Measurements from ENCODE around the gene MAZ. TPM values are rescaled to one million over a fixed set of nuclear protein-coding genes. Genes with fewer than 3 reads are reported as not detected.
A peak's percentile ranks its signal among the peaks of the same experiment; 100 is the strongest.

Gene MAZ
- polyA plus RNA-seq, 1 experiment: 58.4 TPM

DNA sequence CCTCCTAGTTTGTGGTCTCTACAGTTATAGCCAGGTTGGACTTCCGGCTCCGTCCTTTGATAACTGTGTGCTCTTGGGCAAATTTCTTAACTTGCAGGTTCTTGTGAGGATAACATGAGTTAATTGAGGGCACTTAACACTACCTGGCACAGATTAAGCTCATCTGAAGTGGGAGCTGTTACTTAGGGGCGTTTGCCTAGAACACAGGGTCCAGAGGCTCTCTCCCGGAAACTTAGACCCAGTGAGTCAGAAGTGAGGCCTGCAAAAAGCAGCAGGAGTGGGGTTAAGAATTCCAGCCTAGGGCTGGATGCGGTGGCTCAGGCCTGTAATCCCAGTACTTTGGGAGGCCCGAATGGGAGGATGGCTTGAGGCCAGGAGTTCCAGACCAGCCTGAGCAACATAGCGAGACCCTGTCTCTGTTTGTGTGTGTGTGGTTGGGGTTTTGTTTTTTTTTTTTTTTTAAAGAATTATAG is 15.3 kb downstream of the MAZ start:
- H3K27me3 ChIP-seq (ENCODE audit: control insufficient read depth, insufficient read depth, low read length): no peaks in the 10 kb centered on the region
- peak overlapping the region; percentile 92 for H3K27ac ChIP-seq (ENCODE audit: low read depth, low read length)
- TF ChIP-seq, protein P1, sequence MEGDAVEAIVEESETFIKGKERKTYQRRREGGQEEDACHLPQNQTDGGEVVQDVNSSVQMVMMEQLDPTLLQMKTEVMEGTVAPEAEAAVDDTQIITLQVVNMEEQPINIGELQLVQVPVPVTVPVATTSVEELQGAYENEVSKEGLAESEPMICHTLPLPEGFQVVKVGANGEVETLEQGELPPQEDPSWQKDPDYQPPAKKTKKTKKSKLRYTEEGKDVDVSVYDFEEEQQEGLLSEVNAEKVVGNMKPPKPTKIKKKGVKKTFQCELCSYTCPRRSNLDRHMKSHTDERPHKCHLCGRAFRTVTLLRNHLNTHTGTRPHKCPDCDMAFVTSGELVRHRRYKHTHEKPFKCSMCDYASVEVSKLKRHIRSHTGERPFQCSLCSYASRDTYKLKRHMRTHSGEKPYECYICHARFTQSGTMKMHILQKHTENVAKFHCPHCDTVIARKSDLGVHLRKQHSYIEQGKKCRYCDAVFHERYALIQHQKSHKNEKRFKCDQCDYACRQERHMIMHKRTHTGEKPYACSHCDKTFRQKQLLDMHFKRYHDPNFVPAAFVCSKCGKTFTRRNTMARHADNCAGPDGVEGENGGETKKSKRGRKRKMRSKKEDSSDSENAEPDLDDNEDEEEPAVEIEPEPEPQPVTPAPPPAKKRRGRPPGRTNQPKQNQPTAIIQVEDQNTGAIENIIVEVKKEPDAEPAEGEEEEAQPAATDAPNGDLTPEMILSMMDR (IDR thresholded peaks at IDR 0.05; ENCODE audit: low read depth, low read length): no peak
- no peak for DNase-seq (ENCODE audit: low read depth, low spot score)
- POLR2A ChIA-PET: interaction anchor here (0.8 to 0.9 kb wide), 2 partner anchors 14 to 17 kb away, joined by 5 to 6 read pairs; no protein-coding TSS in a partner anchor
- no peaks in the 10 kb centered on the region; the same call in 1 of the 2 replicates for H3K9me3 ChIP-seq (ENCODE audit: control insufficient read depth, insufficient read depth, low read length)
- H3K4me3 ChIP-seq (ENCODE audit: low read depth, low read length): peak overlapping the region; percentile 93
- CTCF ChIA-PET: interaction anchor here (0.5 to 1.7 kb wide), 3 partner anchors 27 to 411 kb away, joined by 3 to 7 read pairs (median 4); no protein-coding TSS in a partner anchor

GRCh38 chr16:29824589-29825144 is 18.3 kb downstream of the MAZ start:
- Histone ChIP-seq H3K27me3 (ENCODE audit: control insufficient read depth, insufficient read depth, low read length) (no peaks in the 10 kb centered on the region), H3K27ac (ENCODE audit: low read depth, low read length) (peak overlapping the region; percentile 99), H3K9me3 (ENCODE audit: control insufficient read depth, insufficient read depth, low read length) (no peaks in the 10 kb centered on the region), H3K4me3 (ENCODE audit: low read depth, low read length) (peak overlapping the region; percentile 42)
- DNase-seq (ENCODE audit: low read depth, low spot score): peak; percentile 65
- TF ChIP-seq, protein P1 (IDR thresholded peaks at IDR 0.05; ENCODE audit: low read depth, low read length): no peak
- POLR2A ChIA-PET: interaction anchor here (0.6 to 2.1 kb wide), 6 partner anchors 9 to 101 kb away, joined by 3 to 11 read pairs (median 5); partner anchors contain the start of genes KCTD13 and PAGR1
- CTCF ChIA-PET: interaction anchor here (1.1 to 5.0 kb wide), 2 partner anchors 9 to 24 kb away, joined by 5 to 39 read pairs; partner anchors contain the start of gene PAGR1

DNA sequence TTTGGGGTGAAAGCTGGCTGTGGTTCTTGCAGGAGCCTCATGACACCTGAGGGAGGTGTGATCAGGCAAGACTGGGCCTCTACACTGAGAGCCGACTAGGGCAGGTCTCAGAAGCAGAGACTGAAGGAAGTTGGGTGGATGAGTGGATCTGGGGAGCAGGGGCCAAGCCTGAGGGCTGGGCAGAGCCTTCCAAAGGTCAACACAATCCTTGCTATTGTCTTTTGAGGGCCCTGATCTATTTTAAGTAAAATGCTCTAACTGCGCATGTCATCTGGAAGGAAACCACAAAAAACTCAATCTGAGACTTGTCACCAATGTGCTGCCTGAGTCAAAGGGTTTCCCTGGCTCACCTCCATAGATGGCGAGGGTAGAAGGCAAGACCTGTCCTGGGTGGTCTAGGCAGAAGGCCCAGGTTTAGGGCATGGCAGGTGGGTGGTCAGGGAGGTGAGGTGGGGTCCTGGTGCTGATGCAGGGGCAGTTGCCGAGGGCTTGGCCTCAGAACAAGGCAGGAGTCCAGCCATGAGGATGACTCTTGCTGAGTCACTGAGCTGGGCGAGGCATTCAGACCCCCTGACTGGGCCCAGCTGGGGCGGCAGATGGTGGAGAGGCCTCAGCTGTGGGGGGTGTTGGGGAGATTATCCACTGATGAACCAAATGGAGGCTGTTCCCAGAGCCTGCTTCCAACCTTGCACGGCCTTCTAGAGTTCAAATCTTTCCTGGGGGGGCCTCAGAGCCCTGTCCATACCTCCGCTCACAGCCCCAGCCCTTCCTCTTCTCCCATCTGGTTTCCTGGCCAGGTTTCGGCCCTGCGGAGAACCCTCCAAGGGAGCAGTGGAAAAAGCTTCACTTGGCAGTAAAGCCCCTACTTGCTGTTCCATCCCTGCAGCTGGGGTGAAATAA is 19.1 kb downstream of the MAZ start:
- ChIA-PET CTCF (interaction anchor here (1.1 to 5.0 kb wide), 3 partner anchors 9 to 23 kb away, joined by 5 to 39 read pairs (median 8); partner anchors contain the start of gene PAGR1), POLR2A (interaction anchor here (0.6 to 2.1 kb wide), 10 partner anchors 9 to 617 kb away, joined by 3 to 7 read pairs (median 3); partner anchors contain the start of genes ALDOA, PAGR1 and PRRT2)
- Histone ChIP-seq H3K4me3 (ENCODE audit: low read depth, low read length) (peak overlapping the region; percentile 49), H3K9me3 (ENCODE audit: control insufficient read depth, insufficient read depth, low read length) (no peaks in the 10 kb centered on the region), H3K27ac (ENCODE audit: low read depth, low read length) (peak overlapping the region; percentile 99), H3K27me3 (ENCODE audit: control insufficient read depth, insufficient read depth, low read length) (no peaks in the 10 kb centered on the region)
- DNase-seq (ENCODE audit: low read depth, low spot score): peak; percentile 80
- TF ChIP-seq, protein P1 (IDR thresholded peaks at IDR 0.05; ENCODE audit: low read depth, low read length): no peak

DNA sequence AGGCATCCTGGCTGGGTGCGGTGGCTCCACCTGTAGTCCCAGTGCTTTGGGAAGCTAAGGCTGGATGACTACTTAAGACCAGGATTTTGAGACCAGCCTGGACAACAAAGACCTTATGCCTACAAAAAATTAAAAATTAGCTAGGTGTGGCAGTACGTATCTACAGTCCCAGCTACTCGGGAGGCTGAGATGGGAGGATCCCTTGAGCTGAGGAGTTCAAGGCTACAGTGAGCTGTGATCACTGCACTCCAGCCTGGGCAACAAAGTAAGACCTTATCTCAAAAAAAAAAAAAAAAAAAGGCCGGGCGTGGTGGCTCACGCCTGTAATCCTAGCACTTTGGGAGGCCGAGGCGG is 20.0 kb downstream of the MAZ start:
- no peaks in the 10 kb centered on the region for H3K27me3 ChIP-seq (ENCODE audit: control insufficient read depth, insufficient read depth, low read length)
- no peak for DNase-seq (ENCODE audit: low read depth, low spot score)
- POLR2A ChIA-PET: interaction anchor here (0.7 to 0.8 kb wide), 4 partner anchors 15 to 671 kb away, joined by 3 to 8 read pairs (median 6); partner anchors contain the start of gene ALDOA
- H3K4me3 ChIP-seq (ENCODE audit: low read depth, low read length): no peak overlapping the region
- TF ChIP-seq, protein P1 (IDR thresholded peaks at IDR 0.05; ENCODE audit: low read depth, low read length): no peak
- CTCF ChIA-PET: interaction anchor here (1.7 to 5.0 kb wide), 2 partner anchors 10 to 22 kb away, joined by 8 to 39 read pairs; partner anchors contain the start of gene PAGR1
- peak overlapping the region; percentile 99 for H3K27ac ChIP-seq (ENCODE audit: low read depth, low read length)
- H3K9me3 ChIP-seq (ENCODE audit: control insufficient read depth, insufficient read depth, low read length): no peaks in the 10 kb centered on the region

All from AG04450 (cell line).